GM23338 (cell line): ENCODE data around the gene PI4K2A. TPM values are rescaled to one million over a fixed set of nuclear protein-coding genes. Genes with fewer than 3 reads are reported as not detected.

Experiments used
- ATAC-seq: fragments of 200-7000 bp; cut with Tn5 transposase; 3 replicates; pipeline ENCODE4 v1.9.1; 2020
- DNase-seq: peaks from one replicate; pipeline ENCODE4 v3.0.0-alpha.2; 2015; ENCODE audit warnings: low spot score
- H2AFZ ChIP-seq: fragments of 200-600 bp; sonication (generic); 2 replicates; pipeline ENCODE4 v1.8.0; 2016; ENCODE audit warnings: antibody characterized with exemption, mild to moderate bottlenecking, moderate library complexity
- H3F3A ChIP-seq: fragments of 200-600 bp; sonication (generic); replicated peaks from 2 replicates; pipeline ENCODE4 v1.8.0; 2017; ENCODE audit warnings: antibody characterized with exemption, mixed run types, low read depth
- H3K27ac ChIP-seq: fragments of 200-600 bp; sonication (generic); 2 replicates; pipeline ENCODE4 v1.6.1; 2016; ENCODE audit warnings: low read depth
- H3K27me3 ChIP-seq: fragments of 200-600 bp; sonication (generic); 2 replicates; pipeline ENCODE4 v1.8.0; 2016; ENCODE audit warnings: mild to moderate bottlenecking, mixed run types, moderate library complexity; ENCODE audit not compliant: insufficient read depth
- H3K36me3 ChIP-seq: fragments of 200-600 bp; sonication (generic); 2 replicates; pipeline ENCODE4 v1.8.0; 2016; ENCODE audit warnings: mild to moderate bottlenecking; ENCODE audit not compliant: insufficient read depth
- H3K4me1 ChIP-seq: fragments of 200-600 bp; sonication (generic); 2 replicates; pipeline ENCODE4 v1.8.0; 2016; ENCODE audit warnings: mild to moderate bottlenecking, moderate library complexity; ENCODE audit not compliant: insufficient read depth
- H3K4me2 ChIP-seq: fragments of 200-600 bp; sonication (generic); 2 replicates; pipeline ENCODE4 v1.7.1; 2017; ENCODE audit warnings: mixed run types
- H3K4me3 ChIP-seq: fragments of 200-600 bp; sonication (generic); 2 replicates; pipeline ENCODE4 v1.6.1; 2016; ENCODE audit warnings: mixed run types
- H3K79me2 ChIP-seq: fragments of 200-600 bp; sonication (generic); replicated peaks from 2 replicates; pipeline ENCODE4 v1.8.0; 2017; ENCODE audit warnings: mild to moderate bottlenecking; ENCODE audit not compliant: insufficient read depth
- H3K9me2 ChIP-seq: fragments of 200-600 bp; sonication (generic); 2 replicates; pipeline ENCODE4 v1.8.0; 2017; ENCODE audit not compliant: insufficient read depth
- H4K20me1 ChIP-seq: fragments of 200-600 bp; sonication (generic); replicated peaks from 2 replicates; pipeline ENCODE4 v1.8.0; 2017; ENCODE audit warnings: mild to moderate bottlenecking; ENCODE audit not compliant: insufficient read depth
- H3K27ac Mint-ChIP-seq: 2 replicates; pipeline ENCODE4 v1.8.0; 2020; ENCODE audit warnings: inconsistent platforms, mild to moderate bottlenecking, moderate library complexity, mixed read lengths
- H3K27me3 Mint-ChIP-seq: 3 replicates; pipeline ENCODE4 v1.8.0; 2022; ENCODE audit warnings: low read depth, mild to moderate bottlenecking, moderate library complexity, mixed read lengths, inconsistent platforms; ENCODE audit not compliant: insufficient read depth, poor library complexity
- H3K36me3 Mint-ChIP-seq: 3 replicates; pipeline ENCODE4 v1.8.0; 2021; ENCODE audit warnings: low read depth, mild to moderate bottlenecking, inconsistent platforms, moderate library complexity, mixed read lengths
- H3K4me1 Mint-ChIP-seq: 3 replicates; pipeline ENCODE4 v1.8.0; 2020; ENCODE audit warnings: mild to moderate bottlenecking, inconsistent platforms, mixed read lengths
- H3K4me3 Mint-ChIP-seq: 3 replicates; pipeline ENCODE4 v1.8.0; 2021; ENCODE audit warnings: moderate library complexity, mild to moderate bottlenecking, inconsistent platforms, mixed read lengths
- H3K9me3 Mint-ChIP-seq: 3 replicates; pipeline ENCODE4 v1.8.0; 2020; ENCODE audit warnings: moderate library complexity, mild to moderate bottlenecking, inconsistent platforms, mixed read lengths
- EZH2 ChIP-seq: fragments of 200-600 bp; sonication (generic); IDR thresholded peaks from one replicate; pipeline ENCODE4 v1.8.0; 2017; ENCODE audit warnings: antibody characterized with exemption, mild to moderate bottlenecking, low read depth; ENCODE audit not compliant: unreplicated experiment
- EZH2phosphoT487 ChIP-seq: fragments of 200-600 bp; sonication (generic); IDR thresholded peaks from one replicate; pipeline ENCODE4 v1.8.1; 2018; ENCODE audit warnings: antibody characterized with exemption; ENCODE audit not compliant: unreplicated experiment
- JUNB ChIP-seq: IDR thresholded peaks from one replicate; pipeline ENCODE4 v1.6.1; 2016; ENCODE audit warnings: antibody characterized with exemption; ENCODE audit not compliant: unreplicated experiment
- NANOG ChIP-seq: IDR thresholded peaks from 2 replicates; pipeline ENCODE4 v1.6.1; 2016; ENCODE audit warnings: antibody characterized with exemption, borderline replicate concordance
- POLR2AphosphoS5 ChIP-seq: IDR thresholded peaks from 2 replicates; pipeline ENCODE4 v1.6.1; 2016; ENCODE audit warnings: antibody characterized with exemption, low read depth
- ZNF114 ChIP-seq: fragments of 250-450 bp; sonication (Bioruptor Pico); IDR thresholded peaks from 2 replicates; pipeline ENCODE4 v1.5.0; 2020; ENCODE audit warnings: mild to moderate bottlenecking, moderate library complexity
- ZNF462 ChIP-seq: fragments of 250-450 bp; sonication (Bioruptor Pico); IDR thresholded peaks from 2 replicates; pipeline ENCODE4 v1.5.0; 2020; ENCODE audit warnings: mild to moderate bottlenecking, moderate library complexity
- polyA plus RNA-seq: library from polyadenylated mRNA; unstranded; fragments of >200 nt; fragmentation: Nextera tagmentation; extraction: Ambion mirVana; gene quantifications from 2 replicates; pipeline ENCODE4 v1.2.1, GENCODE V29; 2016
- total RNA-seq: library from RNA; depleted of rRNA; stranded (reverse); fragments of >200 nt; shearing (Covaris generic); gene quantifications from 2 replicates; pipeline ENCODE4 v1.2.3, GENCODE V29; 2014
- TF ChIP-seq, protein P1 (sequence below), 2 experiments: fragments of 200-600 bp in 1 of 2; sonication (generic) in 1 of 2; conservative IDR thresholded peaks; 2 replicates each; pipeline versions ENCODE4 v1.5.1 to v1.6.1; 2016 to 2017; ENCODE audit warnings: antibody characterized with exemption in 2 of 2, low read depth in 2 of 2, mild to moderate bottlenecking in 2 of 2, moderate library complexity in 1 of 2
- TF ChIP-seq, protein P2 (sequence below): IDR thresholded peaks from one replicate; pipeline ENCODE4 v1.6.1; 2018; ENCODE audit warnings: antibody characterized with exemption; ENCODE audit not compliant: unreplicated experiment

PI4K2A gene
- total and polyA plus RNA-seq, 2 experiments from 2014 or later: 8.1 to 29.2 TPM

DNA sequence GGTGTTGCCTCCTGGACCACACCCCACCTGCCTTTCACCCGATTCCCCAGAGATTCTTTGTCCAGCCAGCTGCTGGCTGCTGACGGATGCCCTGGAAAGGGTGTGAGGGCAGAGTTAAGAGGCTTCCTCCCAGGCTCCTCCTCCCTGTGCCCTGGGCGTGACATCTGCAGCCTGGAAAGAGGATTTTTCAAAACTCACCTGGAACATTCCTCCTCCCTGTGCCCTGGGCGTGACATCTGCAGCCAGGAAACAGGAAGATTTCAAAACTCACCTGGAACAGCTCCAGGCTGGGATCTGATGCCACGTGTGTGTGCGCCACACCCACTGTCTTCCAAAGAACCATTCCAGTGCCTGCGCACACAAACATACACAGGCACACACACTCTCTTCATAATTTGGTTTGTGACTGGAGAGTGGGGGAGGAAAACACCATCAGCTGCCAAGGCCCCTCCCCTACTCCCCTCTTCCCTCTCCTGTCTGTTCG is 78.2 kb downstream of the PI4K2A start:
- Histone ChIP-seq H4K20me1 (no peaks in the 10 kb centered on the region), H3F3A (peaks cover 15% of the 10 kb centered on the region), H2AFZ (no peak overlapping the region), H3K79me2 (peaks cover 17% of the 10 kb centered on the region), H3K4me1 (peaks cover 48% of the 10 kb centered on the region), H3K36me3 (peaks cover 7% of the 10 kb centered on the region; the same call in 1 of the 2 replicates), H3K27me3 (no peaks in the 10 kb centered on the region), H3K4me2 (peak overlapping the region; percentile 68), H3K9me2 (no peaks in the 10 kb centered on the region), H3K4me3 (no peak overlapping the region), H3K27ac (peak overlapping the region; percentile 86)
- Mint-ChIP-seq H3K9me3 (no peaks in the 10 kb centered on the region), H3K27ac (peak overlapping the region; percentile 21; the same call in 1 of the 2 replicates), H3K4me3 (peak overlapping the region; percentile 24; the same call in 2 of the 3 replicates), H3K4me1 (peaks cover 43% of the 10 kb centered on the region), H3K36me3 (peaks cover 46% of the 10 kb centered on the region), H3K27me3 (peaks cover 15% of the 10 kb centered on the region)
- TF ChIP-seq ZNF114 (CRISPR knock-in tag): no peak
- TF ChIP-seq POLR2AphosphoS5: no peak
- TF ChIP-seq, protein P1, sequence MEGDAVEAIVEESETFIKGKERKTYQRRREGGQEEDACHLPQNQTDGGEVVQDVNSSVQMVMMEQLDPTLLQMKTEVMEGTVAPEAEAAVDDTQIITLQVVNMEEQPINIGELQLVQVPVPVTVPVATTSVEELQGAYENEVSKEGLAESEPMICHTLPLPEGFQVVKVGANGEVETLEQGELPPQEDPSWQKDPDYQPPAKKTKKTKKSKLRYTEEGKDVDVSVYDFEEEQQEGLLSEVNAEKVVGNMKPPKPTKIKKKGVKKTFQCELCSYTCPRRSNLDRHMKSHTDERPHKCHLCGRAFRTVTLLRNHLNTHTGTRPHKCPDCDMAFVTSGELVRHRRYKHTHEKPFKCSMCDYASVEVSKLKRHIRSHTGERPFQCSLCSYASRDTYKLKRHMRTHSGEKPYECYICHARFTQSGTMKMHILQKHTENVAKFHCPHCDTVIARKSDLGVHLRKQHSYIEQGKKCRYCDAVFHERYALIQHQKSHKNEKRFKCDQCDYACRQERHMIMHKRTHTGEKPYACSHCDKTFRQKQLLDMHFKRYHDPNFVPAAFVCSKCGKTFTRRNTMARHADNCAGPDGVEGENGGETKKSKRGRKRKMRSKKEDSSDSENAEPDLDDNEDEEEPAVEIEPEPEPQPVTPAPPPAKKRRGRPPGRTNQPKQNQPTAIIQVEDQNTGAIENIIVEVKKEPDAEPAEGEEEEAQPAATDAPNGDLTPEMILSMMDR (conservative IDR thresholded peaks at IDR 0.05; ENCODE audit: low read depth in 2 of 2): no peak
- TF ChIP-seq JUNB: no peak
- no peak for TF ChIP-seq EZH2
- TF ChIP-seq EZH2phosphoT487: no peak
- no peak for TF ChIP-seq NANOG
- no peak for TF ChIP-seq ZNF462
- TF ChIP-seq, protein P2, sequence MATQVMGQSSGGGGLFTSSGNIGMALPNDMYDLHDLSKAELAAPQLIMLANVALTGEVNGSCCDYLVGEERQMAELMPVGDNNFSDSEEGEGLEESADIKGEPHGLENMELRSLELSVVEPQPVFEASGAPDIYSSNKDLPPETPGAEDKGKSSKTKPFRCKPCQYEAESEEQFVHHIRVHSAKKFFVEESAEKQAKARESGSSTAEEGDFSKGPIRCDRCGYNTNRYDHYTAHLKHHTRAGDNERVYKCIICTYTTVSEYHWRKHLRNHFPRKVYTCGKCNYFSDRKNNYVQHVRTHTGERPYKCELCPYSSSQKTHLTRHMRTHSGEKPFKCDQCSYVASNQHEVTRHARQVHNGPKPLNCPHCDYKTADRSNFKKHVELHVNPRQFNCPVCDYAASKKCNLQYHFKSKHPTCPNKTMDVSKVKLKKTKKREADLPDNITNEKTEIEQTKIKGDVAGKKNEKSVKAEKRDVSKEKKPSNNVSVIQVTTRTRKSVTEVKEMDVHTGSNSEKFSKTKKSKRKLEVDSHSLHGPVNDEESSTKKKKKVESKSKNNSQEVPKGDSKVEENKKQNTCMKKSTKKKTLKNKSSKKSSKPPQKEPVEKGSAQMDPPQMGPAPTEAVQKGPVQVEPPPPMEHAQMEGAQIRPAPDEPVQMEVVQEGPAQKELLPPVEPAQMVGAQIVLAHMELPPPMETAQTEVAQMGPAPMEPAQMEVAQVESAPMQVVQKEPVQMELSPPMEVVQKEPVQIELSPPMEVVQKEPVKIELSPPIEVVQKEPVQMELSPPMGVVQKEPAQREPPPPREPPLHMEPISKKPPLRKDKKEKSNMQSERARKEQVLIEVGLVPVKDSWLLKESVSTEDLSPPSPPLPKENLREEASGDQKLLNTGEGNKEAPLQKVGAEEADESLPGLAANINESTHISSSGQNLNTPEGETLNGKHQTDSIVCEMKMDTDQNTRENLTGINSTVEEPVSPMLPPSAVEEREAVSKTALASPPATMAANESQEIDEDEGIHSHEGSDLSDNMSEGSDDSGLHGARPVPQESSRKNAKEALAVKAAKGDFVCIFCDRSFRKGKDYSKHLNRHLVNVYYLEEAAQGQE: no peak
- DNase-seq (peak; percentile 50), ATAC-seq (no peak)
